ENCODE measurements around the gene SEMA5B.

The SEMA5B gene

GRCh38 chr3:123025642-123026521 is 1.7 kb downstream of the SEMA5B start:
- DNase-seq (ENCODE audit: low spot score), result no peak

GRCh38 chr3:123024056-123024455 is 3.5 kb downstream of the SEMA5B start:
- DNase-seq (ENCODE audit: low spot score), result no peak

GRCh38 chr3:123021996-123022510 is 5.5 kb downstream of the SEMA5B start:
- DNase-seq (ENCODE audit: low spot score), result no peak

GRCh38 chr3:123021388-123021787 is 6.2 kb downstream of the SEMA5B start:
- no peak for DNase-seq (ENCODE audit: low spot score)

- no peak for DNase-seq (ENCODE audit: low spot score)
Measured at GRCh38 chr3:123020709-123021108, 6.9 kb downstream of the SEMA5B start.

GRCh38 chr3:123019591-123019990 is 8.0 kb downstream of the SEMA5B start:
- DNase-seq (ENCODE audit: low spot score), result no peak

- no peak for DNase-seq (ENCODE audit: low spot score)
Measured at GRCh38 chr3:123019161-123019560, 8.4 kb downstream of the SEMA5B start.

- no peak for DNase-seq (ENCODE audit: low spot score)
Measured at GRCh38 chr3:123018683-123019082, 8.9 kb downstream of the SEMA5B start.

- DNase-seq (ENCODE audit: low spot score), result no peak
Measured at GRCh38 chr3:123015596-123015995, 12.0 kb downstream of the SEMA5B start.

GRCh38 chr3:123013876-123014275 is 13.7 kb downstream of the SEMA5B start:
- no peak for DNase-seq (ENCODE audit: low spot score)

GRCh38 chr3:123012652-123013051 is 14.9 kb downstream of the SEMA5B start:
- DNase-seq (ENCODE audit: low spot score), result no peak

- DNase-seq (ENCODE audit: low spot score), result no peak
Measured at GRCh38 chr3:123011447-123011846, 16.1 kb downstream of the SEMA5B start.

GRCh38 chr3:123008840-123009239 is 18.7 kb downstream of the SEMA5B start:
- no peak for DNase-seq (ENCODE audit: low spot score)

- no peak for DNase-seq (ENCODE audit: low spot score)
Measured at GRCh38 chr3:123006609-123007008, 21.0 kb downstream of the SEMA5B start.

- no peak for DNase-seq (ENCODE audit: low spot score)
Measured at GRCh38 chr3:123005291-123005690, 22.3 kb downstream of the SEMA5B start.

- no peak for DNase-seq (ENCODE audit: low spot score)
Measured at GRCh38 chr3:123004201-123004918, 23.2 kb downstream of the SEMA5B start.

- DNase-seq (ENCODE audit: low spot score), result no peak
Measured at GRCh38 chr3:123002749-123003497, 24.6 kb downstream of the SEMA5B start.

GRCh38 chr3:123002100-123002748 is 25.3 kb downstream of the SEMA5B start:
- no peak for DNase-seq (ENCODE audit: low spot score)

- DNase-seq (ENCODE audit: low spot score), result no peak
Measured at GRCh38 chr3:122998856-122999255, 28.7 kb downstream of the SEMA5B start.

- no peak for DNase-seq (ENCODE audit: low spot score)
Measured at GRCh38 chr3:122998206-122998605, 29.4 kb downstream of the SEMA5B start.

GRCh38 chr3:122996038-122996580 is 31.5 kb downstream of the SEMA5B start:
- no peak for DNase-seq (ENCODE audit: low spot score)

- no peak for DNase-seq (ENCODE audit: low spot score)
Measured at GRCh38 chr3:122994954-122995353, 32.6 kb downstream of the SEMA5B start.
